GM19372 (cell line): Measurements from ENCODE around the gene NR3C1.

Source experiments
- ATAC-seq: cut with Tn5 transposase; IDR thresholded peaks from one replicate; pipeline ENCODE4 v1.9.1; 2021; ENCODE audit warnings: mild to moderate bottlenecking, low read depth, moderate library complexity; ENCODE audit not compliant: unreplicated experiment

The NR3C1 gene

DNA sequence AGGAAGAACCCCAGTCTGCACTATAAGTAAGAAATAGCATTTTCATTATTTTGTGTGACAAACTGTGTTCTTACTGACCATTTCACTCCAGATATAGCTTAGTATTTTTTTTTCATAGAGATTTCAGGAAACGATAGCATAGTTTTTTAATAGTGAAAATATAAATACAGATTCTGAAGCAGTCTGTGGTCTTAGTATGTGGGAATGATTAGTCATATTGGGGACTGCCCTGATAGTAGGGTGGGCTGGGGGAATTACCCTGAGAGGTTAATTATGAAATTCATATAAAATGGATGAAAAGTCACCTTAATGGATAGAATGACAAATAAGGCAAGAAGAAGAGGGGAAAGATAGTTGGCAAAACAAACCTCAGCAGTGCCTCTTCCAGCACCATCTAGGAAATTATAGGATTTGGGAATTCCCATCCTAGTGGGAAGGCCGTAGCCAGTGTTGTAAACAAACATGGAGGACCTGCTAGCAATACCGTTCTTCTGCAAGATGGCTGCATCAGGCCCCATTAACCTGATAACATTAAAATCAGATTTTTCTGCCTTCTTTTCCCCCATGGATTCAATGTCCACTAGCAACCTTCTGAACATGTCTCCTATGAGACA is 23.7 kb upstream of the NR3C1 start:
- no peak for ATAC-seq

DNA sequence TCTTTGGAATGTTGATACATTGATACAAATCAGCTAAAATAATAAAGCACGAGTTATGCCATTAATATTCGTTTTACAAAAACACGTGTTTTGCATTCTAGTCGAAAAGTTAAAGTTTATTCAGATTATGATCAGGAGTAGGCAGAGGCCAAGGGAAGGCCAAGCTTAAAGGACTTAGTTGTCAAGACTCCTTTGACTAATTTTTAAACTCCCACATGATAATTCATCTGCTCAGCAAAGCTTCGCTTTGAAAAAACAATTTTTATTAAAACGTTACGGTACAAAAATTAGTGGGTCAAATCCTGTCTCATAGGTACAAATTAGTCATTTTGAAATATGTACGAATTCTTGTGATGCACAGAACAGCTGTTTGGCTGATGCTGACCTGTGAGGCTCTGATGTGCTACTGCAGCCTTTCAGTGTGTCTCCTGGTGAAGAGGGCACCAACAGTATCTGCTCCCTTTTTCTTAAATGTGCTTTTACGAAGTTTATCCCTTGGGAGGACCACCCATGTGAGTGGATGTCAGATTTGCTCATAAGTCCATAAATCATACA is 23.0 kb upstream of the NR3C1 start:
- peak; percentile 70 for ATAC-seq

DNA sequence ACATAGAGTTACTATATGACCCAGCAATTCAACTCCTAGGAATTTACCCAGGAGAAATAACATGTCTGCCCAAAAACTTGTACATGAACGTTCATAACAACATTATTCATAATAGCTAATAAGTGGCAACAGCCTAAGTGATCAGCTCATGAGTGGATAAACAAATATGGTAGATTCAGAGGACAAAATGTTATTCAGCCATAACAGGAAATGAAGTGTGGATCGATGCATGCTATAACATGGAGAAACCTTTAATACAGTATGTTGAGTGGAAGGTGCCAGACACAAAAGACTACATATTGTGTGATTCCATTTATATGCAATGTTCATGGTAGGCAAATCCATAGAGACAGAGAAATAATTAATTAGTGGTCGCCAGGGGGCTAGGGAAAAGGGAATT is 22.3 kb upstream of the NR3C1 start:
- no peak for ATAC-seq

DNA sequence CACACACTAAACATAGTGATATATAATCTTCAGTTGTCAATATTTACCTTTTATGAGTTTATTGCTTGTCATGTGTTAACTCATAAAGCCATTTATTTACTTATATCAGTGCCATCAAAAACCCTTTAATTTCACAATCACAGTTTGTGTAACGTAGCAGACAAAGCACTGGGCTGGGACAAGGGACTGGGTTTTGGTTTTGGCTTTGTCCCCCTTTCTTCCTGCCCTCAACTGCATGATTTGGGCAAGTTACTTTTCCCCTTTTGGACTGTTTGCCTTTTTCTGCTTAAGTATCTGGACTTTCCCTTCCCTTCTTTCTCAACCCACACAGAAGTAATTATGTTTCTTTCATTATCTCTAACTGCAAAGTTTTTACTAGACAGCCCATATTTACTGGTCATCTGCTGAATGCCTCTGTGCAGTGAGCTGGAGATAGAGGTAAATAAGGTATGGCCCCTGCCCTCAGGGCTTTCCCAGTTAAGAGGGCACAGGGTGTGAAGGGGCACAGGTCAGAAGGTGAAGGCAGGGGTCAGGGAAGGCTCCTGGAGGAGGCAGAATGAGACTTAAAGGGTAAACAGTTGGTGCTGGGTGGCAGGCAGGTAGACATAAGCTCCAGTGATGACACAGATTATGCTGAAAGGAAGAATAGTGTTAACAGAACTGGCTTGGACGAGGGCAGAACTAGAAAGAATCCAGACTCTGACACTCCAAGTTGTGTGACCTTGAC is 14.8 kb upstream of the NR3C1 start:
- peak; percentile 52 for ATAC-seq

DNA sequence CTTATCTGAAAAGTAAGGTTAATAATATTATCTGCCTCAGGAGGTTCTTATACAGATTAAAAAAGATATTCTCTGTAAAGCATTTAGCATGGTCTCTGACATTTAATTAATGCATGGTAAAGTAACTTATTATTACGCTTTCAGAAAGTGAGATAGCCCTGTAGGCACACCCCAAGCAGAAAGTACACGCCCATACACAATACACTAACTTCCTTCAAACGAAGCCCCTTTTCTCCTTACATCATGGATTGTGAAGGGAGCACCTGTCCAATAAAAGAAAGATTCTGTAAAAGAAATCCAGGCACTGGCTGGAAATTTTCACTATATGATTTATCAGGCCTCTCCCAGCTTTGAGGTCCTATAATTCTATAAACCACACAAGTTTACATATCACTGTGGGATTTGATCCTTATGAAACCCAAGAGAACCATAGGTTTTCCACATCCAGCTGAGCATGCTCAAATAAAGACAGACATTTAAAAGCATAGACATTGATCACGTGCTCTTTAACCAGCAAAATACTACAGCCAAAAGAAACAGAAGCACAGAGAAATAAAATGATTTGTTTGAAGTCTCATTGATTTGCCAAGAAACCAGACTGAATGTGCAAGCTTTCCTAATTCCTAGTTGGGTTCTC is 14.1 kb upstream of the NR3C1 start:
- ATAC-seq, result no peak

DNA sequence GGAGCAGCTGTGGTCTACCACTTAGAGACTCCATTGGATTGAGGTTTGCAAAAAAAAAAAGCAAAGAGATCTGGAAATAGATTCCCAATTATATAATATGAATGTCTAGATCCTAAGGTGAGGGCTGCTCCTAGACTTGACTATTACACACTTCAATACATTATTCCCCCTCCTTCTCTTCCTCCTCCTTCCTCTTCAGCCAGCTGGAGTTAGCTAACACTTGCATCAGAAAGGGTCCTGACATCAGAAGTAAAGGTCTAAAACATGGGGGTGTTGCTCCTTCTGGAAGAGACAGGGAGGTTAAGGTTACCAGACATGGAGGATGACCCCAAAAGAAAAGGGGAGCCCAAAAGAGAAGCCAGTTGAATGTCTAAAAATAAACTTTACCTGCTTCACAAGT is 12.9 kb upstream of the NR3C1 start:
- ATAC-seq, result no peak

DNA sequence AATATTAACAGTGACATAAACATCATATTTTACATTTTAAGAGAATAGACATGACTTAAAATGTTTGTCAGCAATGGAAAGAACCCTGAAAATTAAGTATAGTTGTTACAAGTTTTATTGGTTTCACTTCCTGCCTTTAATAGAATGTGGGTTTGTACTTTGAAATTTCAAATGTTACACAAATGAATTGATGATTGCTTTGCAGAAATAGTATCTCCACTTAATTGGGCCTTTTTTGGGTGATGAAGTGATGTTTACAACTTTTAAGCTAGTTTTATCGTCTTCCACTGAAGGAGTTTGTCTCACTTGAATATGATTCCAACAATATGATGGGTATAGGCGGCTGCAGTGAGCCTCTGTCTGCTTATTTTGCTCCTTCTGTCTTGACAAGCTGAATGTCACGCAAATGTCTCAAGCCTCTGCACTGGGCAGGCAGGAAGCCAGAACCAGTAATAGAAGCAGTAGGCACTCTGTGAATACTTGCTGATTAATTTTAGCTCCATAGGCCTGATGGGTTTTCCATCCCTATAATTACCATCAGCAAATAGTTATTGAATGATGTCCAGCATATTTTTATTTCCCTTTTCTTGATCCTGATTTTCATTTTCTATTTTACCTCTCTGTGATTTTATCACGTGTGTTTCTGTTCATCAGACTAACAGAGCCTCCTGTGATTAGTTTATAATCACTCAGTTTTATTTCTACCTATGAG is 10.6 kb upstream of the NR3C1 start:
- peak; percentile 76 for ATAC-seq

DNA sequence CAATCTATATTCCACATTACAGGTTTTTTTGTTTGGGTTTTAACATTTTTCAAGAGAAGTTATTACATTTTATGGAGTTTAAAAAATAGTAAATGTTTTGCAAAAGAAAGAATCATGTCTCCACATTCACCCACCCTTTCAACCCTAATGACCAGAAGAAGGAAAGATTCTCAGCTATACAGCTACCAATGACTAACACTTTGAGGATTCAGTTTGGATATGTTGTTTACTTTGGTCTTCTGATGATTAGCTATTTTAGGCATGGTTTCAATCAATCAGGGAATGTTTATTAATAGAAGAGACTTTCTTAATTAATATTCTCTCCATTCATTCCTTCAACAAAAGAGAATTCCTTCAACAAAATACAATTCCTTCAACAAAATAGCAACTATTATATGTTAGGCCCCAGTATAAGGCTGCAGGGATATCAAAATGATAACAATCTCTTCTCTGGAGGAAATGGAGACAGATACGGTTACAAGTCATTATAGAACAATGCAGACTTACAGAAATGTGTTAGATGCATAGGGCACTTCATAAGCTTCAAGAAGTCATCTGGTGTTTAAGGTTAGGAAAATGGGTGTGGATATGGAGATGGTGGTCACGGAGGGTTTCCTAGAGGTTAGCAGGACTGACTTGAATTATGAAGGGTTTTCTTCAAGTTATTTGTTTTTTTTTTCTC is 9.3 kb upstream of the NR3C1 start:
- ATAC-seq, result no peak

DNA sequence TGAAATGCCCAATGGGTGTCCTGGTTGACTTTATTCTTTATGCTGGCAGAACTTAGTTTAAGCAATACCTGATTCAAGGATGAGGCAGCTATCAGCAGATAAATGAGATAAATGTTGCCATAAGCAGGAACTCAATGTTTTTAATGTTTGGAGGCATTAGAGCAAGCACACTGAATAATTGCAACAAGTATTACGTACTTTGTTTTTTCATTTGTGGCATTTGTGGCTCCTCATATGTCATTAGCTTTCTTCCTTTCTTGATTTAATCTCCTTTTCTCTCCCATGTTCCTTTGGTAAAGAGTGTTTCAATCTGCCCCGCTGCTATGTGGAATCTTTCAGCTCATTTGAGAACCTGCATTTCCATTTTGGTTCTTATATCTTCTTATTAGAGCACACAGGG is 6.4 kb upstream of the NR3C1 start:
- ATAC-seq, result no peak

DNA sequence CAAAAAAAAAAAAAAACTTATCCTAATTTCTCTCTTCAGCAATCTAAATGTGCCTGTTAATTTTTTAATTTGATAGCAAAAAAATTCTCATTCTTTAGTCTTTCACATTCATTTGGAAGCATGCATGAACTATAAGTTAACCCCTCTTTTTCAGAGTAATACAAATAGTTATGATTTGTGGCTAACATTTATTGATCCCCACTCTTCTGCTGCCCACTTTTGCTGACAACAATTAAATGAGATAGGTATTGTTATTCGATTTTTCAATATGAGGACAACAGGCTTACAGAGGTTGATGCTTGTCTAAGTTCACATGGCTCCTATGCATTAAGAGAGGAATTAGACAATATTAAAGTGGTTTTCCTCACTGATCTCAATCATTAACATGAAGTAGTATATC is 2.9 kb upstream of the NR3C1 start:
- ATAC-seq, result no peak

DNA sequence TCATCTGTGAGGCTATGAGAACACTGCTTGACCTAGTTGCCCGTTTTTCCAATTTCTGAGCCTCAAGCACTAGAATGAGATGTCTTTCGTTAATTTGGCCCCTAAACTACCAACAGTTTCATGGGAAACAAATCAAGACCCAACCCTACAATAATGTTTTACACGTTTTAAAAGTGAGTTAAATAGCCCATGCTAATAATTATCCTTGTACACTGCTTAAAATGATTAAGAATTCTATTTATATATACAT is 2.3 kb upstream of the NR3C1 start:
- ATAC-seq, result no peak

DNA sequence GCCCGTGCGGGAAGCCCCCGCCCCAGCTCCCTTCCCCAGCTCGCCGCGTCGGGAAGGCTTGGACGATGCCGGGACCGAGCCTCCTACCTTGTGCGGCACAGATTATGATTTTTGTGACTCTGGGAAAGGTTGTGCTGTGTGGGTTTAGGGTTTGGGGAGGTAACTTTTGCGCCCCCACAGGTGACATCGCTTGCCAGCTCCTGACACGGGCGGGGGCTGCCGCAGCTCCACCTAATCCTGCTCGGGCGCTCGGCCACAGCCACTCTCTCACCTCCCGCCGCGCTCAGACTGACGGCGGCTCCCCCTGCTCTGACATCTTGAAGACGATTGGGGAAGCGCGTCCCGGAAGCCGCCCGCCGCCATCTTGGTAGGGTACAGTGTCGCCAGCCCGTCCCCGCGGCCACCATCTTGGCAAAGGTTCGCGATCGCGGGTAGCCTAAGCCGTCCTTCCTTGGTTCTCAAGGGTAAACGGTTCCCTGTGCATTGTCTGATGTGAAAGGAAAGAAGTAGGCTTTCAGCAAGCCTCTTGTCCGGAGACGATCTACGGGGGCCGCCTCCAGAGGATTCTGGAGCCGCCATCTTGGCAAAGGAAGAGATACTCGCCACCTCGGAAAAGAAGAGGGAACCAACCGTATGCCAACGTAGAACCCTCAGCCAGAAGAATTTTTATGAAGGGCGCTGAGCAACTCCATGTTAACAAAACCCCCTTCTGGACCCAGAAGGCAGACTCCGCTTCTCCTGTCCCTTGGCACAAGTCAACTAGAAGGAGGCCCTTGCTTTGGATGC is 1.8 kb upstream of the NR3C1 start:
- ATAC-seq, result peak; percentile 32

DNA sequence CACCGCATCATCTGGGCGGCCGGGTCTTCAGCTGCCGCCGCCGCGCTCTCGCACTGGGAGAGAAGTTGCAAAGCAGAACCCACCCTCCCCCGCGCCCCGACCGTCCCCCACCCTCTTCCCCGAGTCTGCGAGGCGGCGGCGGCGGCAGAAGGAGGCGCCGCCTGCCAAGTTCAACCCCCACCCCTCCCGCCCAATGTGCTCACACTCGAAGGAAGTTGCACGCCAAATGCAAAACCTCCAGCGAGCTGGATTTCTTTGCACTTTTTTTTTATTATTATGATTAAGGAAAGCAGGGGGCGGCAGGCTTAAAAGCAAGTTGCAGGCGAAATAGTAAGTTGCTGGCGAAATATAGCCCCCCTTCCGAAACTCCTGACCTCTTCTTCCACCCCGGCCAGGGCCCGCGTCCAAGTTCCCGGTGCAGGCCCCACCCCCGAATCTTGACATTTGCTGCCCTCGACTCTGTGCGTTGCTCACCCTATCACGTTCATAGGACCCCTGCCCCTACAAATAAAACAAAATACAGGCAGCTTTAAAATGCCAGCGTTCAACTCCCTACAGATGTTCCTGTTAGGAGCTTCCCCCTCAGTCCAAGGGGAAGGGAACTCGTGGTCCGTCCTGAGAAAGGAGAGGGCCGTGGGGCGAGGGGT is 1.1 kb upstream of the NR3C1 start:
- ATAC-seq, result peak; percentile 7

DNA sequence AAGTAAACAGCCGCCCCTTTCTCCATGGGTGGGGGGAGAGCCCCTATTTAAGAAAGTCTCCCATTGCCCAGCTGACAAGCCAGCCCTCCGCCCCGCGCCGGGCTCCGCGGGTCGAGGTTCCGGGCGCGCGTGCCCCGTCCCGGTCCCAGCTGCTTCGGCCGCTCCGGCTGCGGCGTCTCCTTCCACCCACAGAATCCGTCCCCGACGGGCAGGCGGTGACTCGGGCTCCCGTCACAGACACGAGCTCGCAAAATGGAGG is 223 bp downstream of the NR3C1 start:
- peak; percentile 9 for ATAC-seq

DNA sequence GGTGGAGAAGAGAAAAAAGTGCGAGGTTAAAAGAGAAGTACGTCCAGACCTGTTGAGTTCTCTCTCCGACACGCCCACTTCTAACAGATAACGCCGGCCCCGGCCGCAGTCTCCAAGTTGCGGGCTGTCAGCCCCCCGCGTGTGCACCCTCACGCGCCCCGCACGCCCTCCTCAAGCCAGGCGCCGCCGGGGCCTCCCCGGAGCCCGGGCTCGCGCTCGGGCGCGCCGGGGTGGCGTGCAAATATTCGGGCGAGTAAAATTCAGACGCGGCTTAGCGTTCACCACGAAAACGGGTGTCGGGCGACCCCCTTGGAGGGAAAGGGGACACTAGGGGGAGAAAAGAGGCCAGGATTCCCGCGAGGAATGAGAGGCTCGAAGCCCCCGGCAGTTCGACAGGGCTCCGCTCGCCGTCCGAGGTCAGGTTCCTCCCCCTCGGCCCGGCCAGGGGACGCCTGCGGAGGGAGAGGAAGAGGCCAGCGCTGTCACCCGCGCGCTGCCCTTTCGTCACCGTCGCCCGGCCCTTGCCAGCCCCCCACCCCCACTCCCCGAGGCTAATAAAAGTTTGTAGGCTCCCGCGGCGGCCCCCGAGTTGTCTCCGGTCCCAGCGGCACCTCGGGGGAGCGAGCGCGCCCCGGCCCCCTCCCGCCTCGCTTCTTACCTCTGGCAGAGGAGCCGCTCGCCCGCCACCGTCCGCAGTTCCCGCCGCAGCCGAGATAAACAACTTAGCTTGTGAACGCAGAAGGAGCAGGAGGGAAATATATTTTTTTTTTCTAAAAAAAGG is 743 bp downstream of the NR3C1 start:
- no peak for ATAC-seq

DNA sequence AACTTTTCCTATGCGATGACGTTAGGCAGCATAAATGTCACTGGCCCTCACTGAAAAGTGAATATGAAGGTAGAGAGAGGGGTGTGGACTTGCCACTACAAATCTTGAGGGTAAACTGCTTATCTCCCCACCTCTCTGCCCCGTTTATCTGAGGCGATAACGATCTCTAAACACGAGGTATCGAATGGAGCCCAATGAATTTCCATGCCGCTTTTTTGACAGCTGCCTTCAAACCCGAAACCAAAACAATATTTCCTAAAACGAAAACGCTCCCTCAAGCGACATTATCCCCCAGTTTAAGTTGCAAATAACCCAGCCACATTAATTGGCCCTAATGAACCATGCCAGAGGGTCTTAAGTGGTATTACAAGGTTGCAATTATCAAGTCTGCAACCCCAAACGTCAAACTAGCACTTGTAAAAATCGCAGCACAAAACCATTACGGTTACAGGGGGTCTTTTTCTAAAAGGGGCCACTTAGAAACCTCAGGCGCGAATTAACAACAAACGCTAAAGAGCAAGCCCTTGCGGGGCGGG is 1.4 kb downstream of the NR3C1 start:
- no peak for ATAC-seq

DNA sequence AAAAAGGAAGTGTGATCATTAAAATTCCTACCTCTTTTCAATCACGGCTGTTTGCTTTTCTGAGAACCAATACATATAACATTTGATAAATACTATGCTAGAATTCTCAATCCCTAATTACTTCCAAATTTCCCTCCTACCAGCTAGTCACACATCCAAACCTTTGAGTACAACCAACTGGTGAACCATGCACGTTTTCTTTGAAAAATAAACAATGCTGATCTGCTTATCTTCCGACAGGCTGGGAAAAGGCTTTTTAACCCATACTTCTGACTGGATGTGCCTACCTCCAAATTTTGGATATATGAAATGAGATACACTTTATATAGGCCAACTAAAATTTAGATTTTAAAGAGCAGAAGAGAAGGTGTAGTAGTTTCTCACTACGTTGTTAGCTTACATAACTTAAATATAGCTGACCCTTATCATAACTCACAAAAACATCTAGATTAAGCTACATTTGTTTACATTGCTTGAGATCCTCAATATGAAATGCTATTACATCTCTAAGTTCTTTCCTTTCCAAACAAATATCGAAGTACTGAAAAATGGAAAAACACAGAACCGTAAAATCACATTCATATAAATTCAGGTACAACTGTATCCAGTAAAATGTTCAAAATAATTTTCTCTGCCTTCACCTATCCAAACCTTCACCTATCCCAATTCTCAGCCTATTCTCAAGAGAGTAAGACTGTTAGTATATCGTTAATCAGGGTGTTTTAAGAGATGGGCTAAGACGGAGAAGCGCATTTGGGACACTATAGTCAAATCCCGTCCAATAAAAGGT is 2.1 kb downstream of the NR3C1 start:
- ATAC-seq, result no peak
